WTC11 (cell line): ENCODE data around the gene DAD1. TPM values are rescaled to one million over a fixed set of nuclear protein-coding genes. Genes with fewer than 3 reads are reported as not detected.

Source experiments
- ATAC-seq: fragments of 200-7000 bp; cut with Tn5 transposase; 2 replicates; pipeline ENCODE4 v1.10.0; 2021; ENCODE audit warnings: mild to moderate bottlenecking, moderate library complexity
- CTCF ChIA-PET: fragments of 300-600 bp; sonication (Branson Sonifier 250); formaldehyde crosslinking; loops from one replicate; lab custom pipeline; 2021; ENCODE audit warnings: antibody characterized with exemption; lab: Charles Lee
- POLR2A ChIA-PET: fragments of 350-600 bp; sonication (Branson Sonifier 250); formaldehyde crosslinking; loops from one replicate; lab custom pipeline; 2021; ENCODE audit warnings: antibody characterized with exemption; lab: Charles Lee
- DNase-seq: peaks from one replicate; pipeline ENCODE4 v3.0.0; 2021; ENCODE audit warnings: low spot score
- H3K27ac Mint-ChIP-seq: 2 replicates; pipeline ENCODE4 v1.8.0; 2021; ENCODE audit warnings: mixed read lengths
- H3K27me3 Mint-ChIP-seq: 2 replicates; pipeline ENCODE4 v1.8.0; 2021; ENCODE audit warnings: low read depth, mild to moderate bottlenecking, moderate library complexity, mixed read lengths
- H3K36me3 Mint-ChIP-seq: 2 replicates; pipeline ENCODE4 v1.8.0; 2021; ENCODE audit warnings: mixed read lengths
- H3K4me1 Mint-ChIP-seq: 2 replicates; pipeline ENCODE4 v1.8.0; 2022; ENCODE audit warnings: mixed read lengths
- H3K4me3 Mint-ChIP-seq: 2 replicates; pipeline ENCODE4 v1.8.0; 2021; ENCODE audit warnings: mild to moderate bottlenecking, moderate library complexity, mixed read lengths
- H3K9me3 Mint-ChIP-seq: 2 replicates; pipeline ENCODE4 v1.8.0; 2021; ENCODE audit warnings: mixed read lengths
- ATF3 ChIP-seq: sonication (generic); formaldehyde crosslinking; conservative IDR thresholded peaks from 2 replicates; pipeline ENCODE4 v1.8.1; 2022; ENCODE audit warnings: mild to moderate bottlenecking, missing genetic modification reagents
- ATF6 ChIP-seq: sonication (generic); formaldehyde crosslinking; IDR thresholded peaks from 2 replicates; pipeline ENCODE4 v1.8.1; 2023; ENCODE audit warnings: mild to moderate bottlenecking, missing genetic modification reagents
- CREM ChIP-seq: sonication (generic); formaldehyde crosslinking; IDR thresholded peaks from 2 replicates; pipeline ENCODE4 v1.8.1; 2022; ENCODE audit warnings: mild to moderate bottlenecking, missing genetic modification reagents, moderate library complexity
- ELF4 ChIP-seq: sonication (generic); formaldehyde crosslinking; IDR thresholded peaks from 2 replicates; pipeline ENCODE4 v1.8.1; 2022; ENCODE audit warnings: low read depth, mild to moderate bottlenecking, moderate library complexity, missing genetic modification reagents
- EMX1 ChIP-seq: fragments of 250-450 bp; sonication (Bioruptor Pico); IDR thresholded peaks from 2 replicates; pipeline ENCODE4 v1.8.0; 2021; ENCODE audit warnings: mild to moderate bottlenecking
- ESRRA ChIP-seq: sonication (generic); formaldehyde crosslinking; IDR thresholded peaks from 2 replicates; pipeline ENCODE4 v1.8.1; 2022; ENCODE audit warnings: mild to moderate bottlenecking, missing genetic modification reagents, borderline replicate concordance
- FOXJ3 ChIP-seq: sonication (generic); formaldehyde crosslinking; IDR thresholded peaks from 2 replicates; pipeline ENCODE4 v1.9.0; 2021; ENCODE audit warnings: missing genetic modification reagents, mild to moderate bottlenecking, borderline replicate concordance
- FOXP4 ChIP-seq: sonication (generic); formaldehyde crosslinking; IDR thresholded peaks from 2 replicates; pipeline ENCODE4 v1.8.0; 2022; ENCODE audit warnings: mild to moderate bottlenecking, missing genetic modification reagents
- GTF2I ChIP-seq: fragments of 250-450 bp; sonication (Bioruptor Pico); conservative IDR thresholded peaks from 2 replicates; pipeline ENCODE4 v1.4.0; 2021; ENCODE audit warnings: mild to moderate bottlenecking
- IRF1 ChIP-seq: sonication (generic); formaldehyde crosslinking; IDR thresholded peaks from 2 replicates; pipeline ENCODE4 v1.8.0; 2023; ENCODE audit warnings: missing genetic modification reagents
- JAZF1 ChIP-seq: fragments of 250-450 bp; sonication (Bioruptor Pico); IDR thresholded peaks from 2 replicates; pipeline ENCODE4 v1.9.0; 2021; ENCODE audit warnings: moderate library complexity, mild to moderate bottlenecking, inconsistent platforms
- KAT7 ChIP-seq: sonication (generic); formaldehyde crosslinking; IDR thresholded peaks from 2 replicates; pipeline ENCODE4 v1.8.1; 2023; ENCODE audit warnings: missing genetic modification reagents, mild to moderate bottlenecking, borderline replicate concordance
- MAX ChIP-seq: sonication (generic); formaldehyde crosslinking; IDR thresholded peaks from 2 replicates; pipeline ENCODE4 v1.8.0; 2022; ENCODE audit warnings: mild to moderate bottlenecking, missing genetic modification reagents
- PRDM15 ChIP-seq: sonication (generic); formaldehyde crosslinking; IDR thresholded peaks from 2 replicates; pipeline ENCODE4 v1.8.0; 2022; ENCODE audit warnings: missing genetic modification reagents
- PREB ChIP-seq: sonication (generic); formaldehyde crosslinking; IDR thresholded peaks from 2 replicates; pipeline ENCODE4 v1.8.1; 2022; ENCODE audit warnings: mild to moderate bottlenecking, missing genetic modification reagents, moderate library complexity, borderline replicate concordance
- ZBTB43 ChIP-seq: sonication (generic); formaldehyde crosslinking; IDR thresholded peaks from 2 replicates; pipeline ENCODE4 v1.8.1; 2023; ENCODE audit warnings: mild to moderate bottlenecking, missing genetic modification reagents
- ZNF121 ChIP-seq: sonication (generic); formaldehyde crosslinking; IDR thresholded peaks from 2 replicates; pipeline ENCODE4 v1.8.0; 2023; ENCODE audit warnings: missing genetic modification reagents
- ZNF219 ChIP-seq: sonication (generic); formaldehyde crosslinking; IDR thresholded peaks from 2 replicates; pipeline ENCODE4 v1.8.0; 2023; ENCODE audit warnings: missing genetic modification reagents, mild to moderate bottlenecking, borderline replicate concordance
- ZNF263 ChIP-seq: sonication (generic); formaldehyde crosslinking; IDR thresholded peaks from 2 replicates; pipeline ENCODE4 v1.8.1; 2022; ENCODE audit warnings: low read depth, mild to moderate bottlenecking, moderate library complexity, missing genetic modification reagents
- ZNF396 ChIP-seq: fragments of 250-450 bp; sonication (Bioruptor Pico); IDR thresholded peaks from 2 replicates; pipeline ENCODE4 v1.8.0; 2021; ENCODE audit warnings: mild to moderate bottlenecking, moderate library complexity, borderline replicate concordance
- ZNF416 ChIP-seq: fragments of 250-450 bp; sonication (Bioruptor Pico); IDR thresholded peaks from 2 replicates; pipeline ENCODE4 v1.9.0; 2021; ENCODE audit warnings: mild to moderate bottlenecking, inconsistent platforms
- ZSCAN18 ChIP-seq: fragments of 250-450 bp; sonication (Bioruptor Pico); IDR thresholded peaks from 2 replicates; pipeline ENCODE4 v2.1.2; 2022; ENCODE audit warnings: mild to moderate bottlenecking, moderate library complexity
- total RNA-seq: library from RNA; stranded (reverse); gene quantifications from 3 replicates; pipeline ENCODE4 v1.2.3, GENCODE V29; 2021

The DAD1 gene
- total RNA-seq, 1 experiment from 2014 or later, result 125 TPM

GRCh38 chr14:22526744-22527143 is 62.3 kb downstream of the DAD1 start:
- H3K9me3 Mint-ChIP-seq, result no peaks in the 10 kb centered on the region
- no peak overlapping the region for H3K4me3 Mint-ChIP-seq
- no peaks in the 10 kb centered on the region for H3K27me3 Mint-ChIP-seq
- DNase-seq (no peak), ATAC-seq (no peak)
- CTCF ChIA-PET, result interaction anchor here (1.2 kb wide), 1 partner anchor 548 kb away, joined by 3 read pairs; no protein-coding TSS in a partner anchor
- no peak overlapping the region for H3K27ac Mint-ChIP-seq
- POLR2A ChIA-PET, result no interaction called here
- no peaks in the 10 kb centered on the region for H3K36me3 Mint-ChIP-seq
- no peaks in the 10 kb centered on the region for H3K4me1 Mint-ChIP-seq
- TF ChIP-seq MAX (CRISPR knock-in tag) (no peak), ZNF396 (CRISPR knock-in tag) (no peak), ZNF219 (no peak), JAZF1 (CRISPR knock-in tag) (no peak), KAT7 (CRISPR knock-in tag) (no peak), ATF3 (CRISPR knock-in tag) (no peak), FOXJ3 (no peak), ELF4 (no peak), IRF1 (CRISPR knock-in tag) (no peak)

GRCh38 chr14:22526218-22526617 is 62.8 kb downstream of the DAD1 start:
- no peak overlapping the region for H3K27ac Mint-ChIP-seq
- H3K4me3 Mint-ChIP-seq, result no peak overlapping the region
- ChIA-PET POLR2A (no interaction called here), CTCF (interaction anchor here (1.2 kb wide), 1 partner anchor 548 kb away, joined by 3 read pairs; no protein-coding TSS in a partner anchor)
- H3K27me3 Mint-ChIP-seq, result no peaks in the 10 kb centered on the region
- ATAC-seq (no peak), DNase-seq (no peak)
- no peaks in the 10 kb centered on the region for H3K9me3 Mint-ChIP-seq
- no peaks in the 10 kb centered on the region for H3K4me1 Mint-ChIP-seq
- no peaks in the 10 kb centered on the region for H3K36me3 Mint-ChIP-seq
- TF ChIP-seq ZBTB43 (no peak), ZNF121 (CRISPR knock-in tag) (no peak), ZSCAN18 (no peak), ATF6 (CRISPR knock-in tag) (no peak), GTF2I (CRISPR knock-in tag) (no peak), PRDM15 (CRISPR knock-in tag) (no peak), ZNF416 (CRISPR knock-in tag) (no peak), ZNF263 (no peak), FOXP4 (no peak), ESRRA (CRISPR knock-in tag) (no peak), EMX1 (CRISPR knock-in tag) (no peak), JAZF1 (CRISPR knock-in tag) (no peak), PREB (no peak), CREM (CRISPR knock-in tag) (no peak)
